HK-2 (cell line): ENCODE measurements around the gene SFXN1.

Experiments used
- DNase-seq: peaks from one replicate; pipeline ENCODE4 v3.0.0-alpha.2; 2018; ENCODE audit not compliant: unreplicated experiment

SFXN1 gene

DNA sequence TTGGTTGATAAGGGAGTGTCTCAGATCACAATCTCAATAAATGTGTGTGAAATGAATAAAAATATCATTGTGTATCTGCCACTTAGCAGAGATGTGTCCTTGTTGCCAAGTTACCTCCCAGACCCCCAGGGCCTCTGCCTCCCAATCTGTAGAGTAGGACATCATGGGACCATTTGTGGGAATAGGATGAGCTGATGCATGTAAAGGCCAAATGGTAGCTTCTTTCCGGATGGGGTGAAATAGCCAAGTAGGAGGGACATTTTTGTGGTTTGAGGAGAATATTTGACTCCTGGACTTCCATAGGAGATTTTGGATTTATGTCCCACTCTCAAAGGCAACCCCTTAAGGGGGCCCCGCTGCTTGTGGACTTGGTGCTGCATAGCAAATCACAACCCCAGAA, 96.9 kb downstream of the SFXN1 start:
- DNase-seq: no peak

GRCh38 chr5:175576096-175576495, 97.7 kb downstream of the SFXN1 start:
- DNase-seq: no peak

GRCh38 chr5:175576591-175576990, 98.2 kb downstream of the SFXN1 start:
- DNase-seq: no peak
